IPS DF 6.9 (cell line): Measurements from ENCODE around the gene GALNT10.

Source experiments
- DNase-seq: peaks from one replicate; pipeline ENCODE4 v3.0.0-alpha.2; 2013; ENCODE audit warnings: low read depth, low spot score
- H3K27ac ChIP-seq: one replicate; pipeline ENCODE4 v1.5.1; 2013; ENCODE audit warnings: low read length, control low read depth
- H3K27me3 ChIP-seq: 2 replicates; pipeline ENCODE4 v1.6.1; 2013; ENCODE audit warnings: mild to moderate bottlenecking, low read length; ENCODE audit not compliant: control insufficient read depth, insufficient read depth
- H3K36me3 ChIP-seq: 2 replicates; pipeline ENCODE4 v1.6.1; 2013; ENCODE audit warnings: low read length; ENCODE audit not compliant: control insufficient read depth, insufficient read depth
- H3K4me1 ChIP-seq: 2 replicates; pipeline ENCODE4 v1.6.1; 2013; ENCODE audit warnings: low read length; ENCODE audit not compliant: control insufficient read depth, insufficient read depth
- H3K4me3 ChIP-seq: 2 replicates; pipeline ENCODE4 v1.5.1; 2013; ENCODE audit warnings: mild to moderate bottlenecking, low read length
- H3K9me3 ChIP-seq: 2 replicates; pipeline ENCODE4 v1.6.1; 2013; ENCODE audit warnings: low read length, inconsistent platforms; ENCODE audit not compliant: control insufficient read depth, insufficient read depth
- WGBS: extraction: QIAGEN DNeasy Blood & Tissue Kit; methylation state at CpG from one replicate; pipeline ENCODE4 v1.1.7; 2013; ENCODE audit warnings: mixed read lengths, missing lambda C conversion rate; ENCODE audit not compliant: insufficient read length, insufficient coverage; 5-methylcytosine and 5-hydroxymethylcytosine counted together

Gene GALNT10

GRCh38 chr5:154412316-154412715 lies 221.8 kb downstream of the GALNT10 start:
- H3K4me3 ChIP-seq, result no peak overlapping the region
- H3K4me1 ChIP-seq, result no peaks in the 10 kb centered on the region
- WGBS, result no CpG with 5 or more reads among the region's 3 CpGs
- H3K36me3 ChIP-seq, result no peaks in the 10 kb centered on the region
- no peak overlapping the region for H3K27ac ChIP-seq
- no peaks in the 10 kb centered on the region for H3K27me3 ChIP-seq
- DNase-seq, result no peak
- no peaks in the 10 kb centered on the region for H3K9me3 ChIP-seq

- WGBS, result no CpG with 5 or more reads among the region's 9 CpGs
- H3K27ac ChIP-seq, result no peak overlapping the region
Measured at GRCh38 chr5:154412925-154413324, 222.4 kb downstream of the GALNT10 start.

GRCh38 chr5:154415114-154415513 lies 224.6 kb downstream of the GALNT10 start:
- no CpG with 5 or more reads among the region's 6 CpGs for WGBS
- no peaks in the 10 kb centered on the region for H3K27me3 ChIP-seq

More at GRCh38 chr5:154412925-154413324, 222.4 kb downstream of the GALNT10 start:
- no peaks in the 10 kb centered on the region for H3K9me3 ChIP-seq
- no peak overlapping the region for H3K4me3 ChIP-seq
- no peaks in the 10 kb centered on the region for H3K36me3 ChIP-seq
- no peaks in the 10 kb centered on the region for H3K27me3 ChIP-seq
- no peak for DNase-seq
- no peaks in the 10 kb centered on the region for H3K4me1 ChIP-seq

GRCh38 chr5:154418344-154418820 lies 227.8 kb downstream of the GALNT10 start:
- no CpG with 5 or more reads among the region's 5 CpGs for WGBS
- Histone ChIP-seq H3K4me1 (peaks cover 2% of the 10 kb centered on the region; the same call in 1 of the 2 replicates), H3K4me3 (no peak overlapping the region), H3K27me3 (no peaks in the 10 kb centered on the region), H3K9me3 (no peaks in the 10 kb centered on the region), H3K27ac (no peak overlapping the region), H3K36me3 (no peaks in the 10 kb centered on the region)
- no peak for DNase-seq

More at GRCh38 chr5:154415114-154415513, 224.6 kb downstream of the GALNT10 start:
- H3K9me3 ChIP-seq, result no peaks in the 10 kb centered on the region
- H3K27ac ChIP-seq, result no peak overlapping the region
- peaks cover 2% of the 10 kb centered on the region; the same call in 1 of the 2 replicates for H3K4me1 ChIP-seq
- DNase-seq, result no peak
- no peak overlapping the region for H3K4me3 ChIP-seq
- no peaks in the 10 kb centered on the region for H3K36me3 ChIP-seq

GRCh38 chr5:154419236-154419635 lies 228.7 kb downstream of the GALNT10 start:
- no peaks in the 10 kb centered on the region for H3K9me3 ChIP-seq
- no peak for DNase-seq
- no CpG with 5 or more reads among the region's 7 CpGs for WGBS
- H3K27me3 ChIP-seq, result no peaks in the 10 kb centered on the region
- no peaks in the 10 kb centered on the region for H3K36me3 ChIP-seq
- H3K4me1 ChIP-seq, result peaks cover 2% of the 10 kb centered on the region; the same call in 1 of the 2 replicates
- no peak overlapping the region; the same call in 1 of the 2 replicates for H3K4me3 ChIP-seq
- no peak overlapping the region for H3K27ac ChIP-seq

- Histone ChIP-seq H3K27ac (no peak overlapping the region), H3K9me3 (no peaks in the 10 kb centered on the region), H3K4me3 (no peak overlapping the region), H3K27me3 (no peaks in the 10 kb centered on the region), H3K4me1 (peaks cover 2% of the 10 kb centered on the region; the same call in 1 of the 2 replicates), H3K36me3 (no peaks in the 10 kb centered on the region)
- WGBS, result no CpG with 5 or more reads among the region's 1 CpG
- DNase-seq, result peak; percentile 41
Measured at GRCh38 chr5:154421868-154422267, 231.3 kb downstream of the GALNT10 start.

GRCh38 chr5:154422298-154422697 lies 231.8 kb downstream of the GALNT10 start:
- Histone ChIP-seq H3K27me3 (no peaks in the 10 kb centered on the region), H3K36me3 (no peaks in the 10 kb centered on the region), H3K4me1 (peaks cover 2% of the 10 kb centered on the region; the same call in 1 of the 2 replicates), H3K4me3 (no peak overlapping the region), H3K9me3 (no peaks in the 10 kb centered on the region), H3K27ac (no peak overlapping the region)
- WGBS, result no CpG with 5 or more reads among the region's 2 CpGs
- no peak for DNase-seq

GRCh38 chr5:154428208-154428607 lies 237.7 kb downstream of the GALNT10 start:
- Histone ChIP-seq H3K9me3 (no peaks in the 10 kb centered on the region), H3K4me3 (no peak overlapping the region), H3K27ac (no peak overlapping the region), H3K36me3 (no peaks in the 10 kb centered on the region), H3K27me3 (no peaks in the 10 kb centered on the region), H3K4me1 (no peaks in the 10 kb centered on the region)
- no CpG with 5 or more reads among the region's 3 CpGs for WGBS
- DNase-seq, result no peak

- no CpG with 5 or more reads among the region's 1 CpG for WGBS
- H3K4me1 ChIP-seq, result no peaks in the 10 kb centered on the region
- no peak overlapping the region for H3K27ac ChIP-seq
- no peak overlapping the region for H3K4me3 ChIP-seq
- no peaks in the 10 kb centered on the region for H3K27me3 ChIP-seq
- no peaks in the 10 kb centered on the region for H3K36me3 ChIP-seq
- no peaks in the 10 kb centered on the region for H3K9me3 ChIP-seq
- no peak for DNase-seq
Measured at GRCh38 chr5:154429341-154429740, 238.8 kb downstream of the GALNT10 start.

GRCh38 chr5:154430466-154430865 lies 239.9 kb downstream of the GALNT10 start:
- DNase-seq, result no peak
- Histone ChIP-seq H3K9me3 (no peaks in the 10 kb centered on the region), H3K27ac (no peak overlapping the region), H3K27me3 (no peaks in the 10 kb centered on the region), H3K4me3 (no peak overlapping the region), H3K4me1 (no peaks in the 10 kb centered on the region; the same call in 1 of the 2 replicates), H3K36me3 (no peaks in the 10 kb centered on the region)
- WGBS, result no CpG with 5 or more reads among the region's 4 CpGs

GRCh38 chr5:154430961-154431630 lies 240.6 kb downstream of the GALNT10 start:
- no peaks in the 10 kb centered on the region for H3K27me3 ChIP-seq
- no peak overlapping the region for H3K4me3 ChIP-seq
- H3K36me3 ChIP-seq, result no peaks in the 10 kb centered on the region
- H3K27ac ChIP-seq, result no peak overlapping the region
- no peaks in the 10 kb centered on the region; the same call in 1 of the 2 replicates for H3K4me1 ChIP-seq
- DNase-seq, result no peak
- H3K9me3 ChIP-seq, result no peaks in the 10 kb centered on the region
- no CpG with 5 or more reads among the region's 4 CpGs for WGBS
